HG02623 (cell line): ENCODE results near the gene FBXO44.
"Not testable (repeated sequence)": the region's sequence is repeated elsewhere in the genome, so short reads cannot be mapped to it uniquely, and the experiment has no call there.

ENCODE experiments used
- ATAC-seq: cut with Tn5 transposase; IDR thresholded peaks from one replicate; pipeline ENCODE4 v1.9.1; 2021; ENCODE audit warnings: moderate library complexity; ENCODE audit not compliant: unreplicated experiment

FBXO44 gene

GRCh38 chr1:11639372-11639771 is 15.3 kb upstream of the FBXO44 start:
- no peak for ATAC-seq

DNA sequence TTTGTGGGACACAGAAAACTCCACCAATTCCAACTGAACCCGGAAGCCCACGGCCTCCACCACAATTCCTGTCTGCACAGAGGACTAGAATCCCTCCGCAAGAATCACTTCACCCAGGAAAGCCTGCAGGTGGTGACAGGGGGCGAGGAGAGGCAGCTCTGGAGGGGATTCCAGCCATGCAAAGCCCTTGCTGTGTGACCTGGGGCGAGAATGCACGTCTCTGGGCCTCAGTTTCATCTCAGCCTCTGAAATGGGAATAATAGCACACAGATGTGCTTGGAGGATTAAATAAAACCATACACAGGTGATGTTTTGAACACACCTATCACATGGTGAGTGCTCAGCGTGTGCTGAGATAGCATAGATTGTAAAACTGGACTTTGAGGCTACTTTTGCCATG is 14.6 kb upstream of the FBXO44 start:
- no peak for ATAC-seq

DNA sequence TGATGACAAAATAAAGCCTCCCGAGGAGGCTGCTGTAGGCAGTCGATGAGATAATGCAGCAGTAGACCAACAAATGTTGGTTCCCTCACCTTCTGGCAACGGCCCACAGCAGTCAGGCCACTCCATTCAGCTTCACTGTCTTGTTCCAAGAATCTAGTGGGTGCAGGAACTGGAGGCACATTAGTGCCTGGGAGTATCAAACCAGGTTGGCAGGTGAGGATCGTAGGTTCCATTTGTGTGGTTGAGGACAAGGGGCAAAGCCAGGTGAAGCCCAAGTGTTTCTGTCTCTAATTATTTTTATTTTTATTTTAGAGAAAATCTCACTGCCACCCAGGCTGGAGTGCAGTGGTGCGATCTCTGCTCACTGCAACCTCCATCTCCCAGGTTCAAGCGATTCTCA is 13.7 kb upstream of the FBXO44 start:
- no peak for ATAC-seq

DNA sequence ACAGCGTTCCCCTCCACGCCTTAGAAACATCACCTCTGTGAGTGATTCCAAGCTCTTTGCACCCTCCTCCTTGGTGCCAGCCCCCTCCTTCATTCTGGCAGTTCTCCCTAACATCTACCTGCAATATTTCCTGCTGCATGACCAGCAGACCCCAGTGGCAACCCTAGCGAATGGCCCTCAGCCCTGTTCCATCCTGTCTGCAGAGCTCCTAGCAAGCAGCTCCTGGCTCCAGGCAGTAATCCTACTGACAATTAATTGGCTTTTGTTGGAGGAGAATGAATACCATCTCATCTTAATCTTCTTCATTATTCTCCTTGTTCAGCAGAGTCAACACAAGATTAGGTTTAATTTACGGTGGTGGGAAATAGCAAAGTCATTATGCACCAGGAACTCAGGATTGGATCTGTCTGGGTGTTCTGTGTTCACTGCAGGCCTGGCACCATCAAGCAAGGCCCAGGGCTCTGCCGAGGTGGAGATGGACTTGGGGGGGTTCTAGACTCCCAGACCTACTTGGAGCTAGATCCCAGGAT is 12.8 kb upstream of the FBXO44 start:
- ATAC-seq: no peak

DNA sequence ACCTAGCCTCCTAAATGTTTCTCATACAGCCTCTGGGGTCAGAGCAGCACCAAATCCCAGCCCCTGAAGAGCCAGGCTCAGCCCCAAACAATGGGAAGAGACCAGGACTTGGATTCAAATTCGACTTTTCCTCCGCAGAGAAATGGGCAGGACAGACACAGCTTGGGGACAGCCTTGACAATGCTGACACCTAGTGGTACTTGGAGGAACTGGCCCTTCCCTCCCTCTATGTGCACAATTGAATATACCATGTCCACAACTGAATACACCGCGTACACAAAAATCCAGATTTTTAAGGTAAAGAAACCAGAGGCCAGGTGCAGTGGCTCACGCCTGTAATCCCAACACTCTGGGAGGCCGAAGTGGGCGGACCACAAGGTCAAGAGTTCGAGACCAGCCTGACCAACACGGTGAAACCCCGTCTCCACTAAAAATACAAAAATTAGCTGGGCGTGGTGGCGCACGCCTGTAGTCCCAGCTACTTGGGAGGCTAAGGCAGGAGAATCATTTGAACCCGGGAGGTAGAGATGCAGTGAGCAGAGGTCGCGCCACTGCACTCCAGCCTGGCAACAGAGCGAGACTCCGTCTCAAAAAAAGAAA is 12.2 kb upstream of the FBXO44 start:
- ATAC-seq: not testable (repeated sequence)

GRCh38 chr1:11643782-11644181 is 10.9 kb upstream of the FBXO44 start:
- no peak for ATAC-seq

- no peak for ATAC-seq
Measured at GRCh38 chr1:11645270-11645669, 9.4 kb upstream of the FBXO44 start.

DNA sequence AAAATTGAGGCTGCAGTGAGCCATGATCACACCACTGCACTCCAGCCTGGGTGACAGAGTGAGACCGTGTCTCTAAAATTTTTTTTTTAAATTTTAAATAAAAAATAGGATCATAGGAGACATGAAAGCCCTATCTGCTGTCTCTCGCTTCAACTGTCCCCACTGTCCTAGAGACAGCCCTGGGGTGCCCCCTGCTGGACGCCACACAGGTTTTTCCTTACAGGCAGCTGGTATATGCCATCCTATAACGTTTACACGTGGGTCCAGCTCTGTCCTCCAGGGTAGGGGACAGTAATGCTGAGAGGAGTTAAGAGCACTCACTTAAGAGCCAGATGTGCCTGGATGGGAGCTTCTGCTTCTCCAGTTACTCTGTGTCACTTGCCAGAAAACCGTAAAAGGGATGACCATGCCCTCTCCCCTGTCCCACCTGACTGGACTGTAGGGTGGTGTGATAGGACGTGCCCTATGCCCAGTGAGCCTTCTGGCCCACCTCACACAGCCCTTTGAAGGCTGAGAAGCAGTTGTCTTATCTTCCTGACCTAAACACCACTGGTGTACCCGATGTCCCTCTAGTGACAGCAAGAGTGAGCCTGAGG is 8.9 kb upstream of the FBXO44 start:
- no peak for ATAC-seq

GRCh38 chr1:11646317-11646716 is 8.4 kb upstream of the FBXO44 start:
- ATAC-seq: no peak

DNA sequence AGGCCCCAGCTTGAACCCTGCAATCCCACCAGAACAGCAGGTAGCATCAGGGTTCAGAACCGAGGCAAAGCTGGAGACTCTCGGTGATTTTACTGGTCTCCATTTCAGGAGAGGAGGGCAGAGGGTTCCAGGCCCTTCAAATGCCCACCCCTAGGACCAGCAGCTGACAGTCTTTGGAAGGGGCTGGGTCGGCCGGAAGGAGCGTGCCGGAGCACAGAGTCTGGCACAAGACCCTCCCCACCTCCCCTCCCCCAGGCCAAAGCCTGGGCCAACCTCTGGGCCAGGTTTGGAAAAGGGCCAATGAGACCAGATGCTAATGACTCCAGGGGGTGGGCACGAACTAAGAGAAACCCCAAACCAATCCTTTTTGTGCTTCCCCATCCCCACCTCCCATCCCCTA is 7.3 kb upstream of the FBXO44 start:
- ATAC-seq: no peak

DNA sequence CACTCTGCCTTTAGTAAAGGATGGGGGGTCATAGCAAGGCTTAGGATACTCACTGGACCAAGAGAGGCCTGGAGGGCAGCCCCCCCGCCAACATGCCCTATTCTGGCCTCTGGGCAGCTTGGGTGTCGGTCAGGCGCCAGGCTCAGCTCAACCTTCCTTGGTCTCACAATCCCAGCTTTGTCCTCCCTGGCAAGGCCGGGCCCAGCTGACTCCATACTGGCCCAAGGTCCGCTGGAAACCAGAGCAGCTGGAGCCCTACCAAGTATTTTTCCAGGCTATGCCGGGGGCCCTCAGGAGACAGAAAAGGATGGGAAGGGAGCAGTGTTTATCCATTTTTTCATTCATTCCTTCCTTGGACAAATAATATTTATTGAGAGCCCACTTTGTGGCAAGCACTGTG is 6.6 kb upstream of the FBXO44 start:
- ATAC-seq: no peak

- ATAC-seq: no peak
Measured at GRCh38 chr1:11648732-11649158, 5.9 kb upstream of the FBXO44 start.

DNA sequence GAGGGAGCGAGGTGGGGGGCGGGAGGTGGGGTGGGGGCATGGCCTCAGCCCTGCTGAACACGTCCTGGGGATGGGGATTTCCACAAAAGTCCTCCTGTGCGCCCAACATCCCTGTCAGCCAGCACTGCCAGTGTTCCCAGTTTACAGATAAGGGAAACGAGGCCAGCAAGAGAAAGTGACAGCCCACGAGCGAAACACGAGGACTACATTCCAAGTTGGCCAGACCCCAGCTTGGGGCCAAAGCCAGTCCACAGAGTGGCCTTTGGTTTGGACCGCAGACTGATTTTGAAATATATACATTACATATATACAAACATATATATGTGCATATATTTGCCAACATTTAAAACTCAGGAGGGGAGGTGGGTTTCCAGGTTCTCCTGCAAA is 5.4 kb upstream of the FBXO44 start:
- ATAC-seq: no peak

DNA sequence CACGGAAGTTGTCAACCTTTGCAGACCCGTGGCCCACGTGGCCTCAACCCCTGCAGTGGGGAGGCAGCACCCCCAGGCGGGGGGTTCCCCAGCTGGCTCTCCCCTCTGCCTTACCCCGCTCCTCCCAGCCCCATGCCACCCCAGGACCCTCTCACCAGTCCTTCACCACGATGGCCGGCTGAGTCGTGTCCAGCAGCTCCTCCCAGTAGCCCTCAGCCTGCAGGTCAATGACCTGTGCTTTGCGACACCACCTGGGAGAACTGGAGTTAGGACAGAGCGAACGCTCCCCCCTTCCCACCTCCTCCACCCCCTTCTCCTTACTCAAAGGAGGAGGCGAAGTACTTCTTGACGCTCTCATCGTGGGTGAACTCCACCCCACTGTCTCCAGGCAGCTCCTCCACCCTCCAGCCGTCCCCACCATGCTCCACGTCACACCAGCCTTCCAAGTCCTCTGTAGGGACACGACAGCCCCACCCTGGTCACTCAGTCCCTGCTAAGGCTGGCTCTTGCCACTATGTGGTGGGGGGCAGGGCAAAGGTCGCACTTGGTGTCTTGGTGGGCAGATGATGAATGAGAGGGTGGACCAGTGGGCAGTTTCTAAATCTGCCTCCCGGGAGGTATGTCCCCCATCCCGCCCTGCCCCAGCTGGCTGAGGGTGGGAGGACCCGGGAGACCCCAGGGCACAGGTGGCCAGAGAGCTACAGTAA is 4.9 kb upstream of the FBXO44 start:
- no peak for ATAC-seq

DNA sequence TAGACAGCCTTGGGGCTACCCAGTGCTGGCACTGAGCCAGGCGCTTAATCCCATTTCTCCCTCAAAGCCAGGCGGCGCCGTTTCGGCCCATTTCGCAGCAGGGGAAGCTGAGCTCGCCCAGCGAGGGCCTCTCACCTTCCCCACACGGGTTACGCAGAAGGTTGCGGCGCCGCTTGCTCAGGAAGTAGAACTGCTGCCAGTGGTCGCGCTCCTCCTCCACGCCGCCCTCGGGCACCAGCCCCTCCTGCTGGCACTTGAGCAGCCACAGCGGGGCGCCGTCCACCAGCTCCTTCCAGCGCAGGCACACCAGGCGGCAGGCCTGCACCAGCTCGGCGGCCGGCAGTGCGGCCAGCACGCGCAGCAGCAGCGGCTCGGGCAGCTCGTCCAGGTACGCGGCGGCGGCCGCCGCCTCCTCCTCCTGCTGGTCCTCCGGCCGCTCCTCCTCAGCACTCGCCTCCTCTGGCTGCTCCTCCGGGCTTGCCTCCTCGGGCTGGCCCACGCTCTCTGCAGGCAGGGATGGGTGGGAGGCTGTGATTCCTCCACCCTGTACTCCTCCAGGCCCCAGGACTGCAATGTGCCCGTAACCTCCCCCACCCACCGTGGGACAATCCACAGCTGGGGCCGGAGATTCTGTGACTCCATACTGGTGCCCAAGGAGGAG is 4.2 kb upstream of the FBXO44 start:
- no peak for ATAC-seq

GRCh38 chr1:11651017-11651416 is 3.7 kb upstream of the FBXO44 start:
- no peak for ATAC-seq

- no peak for ATAC-seq
Measured at GRCh38 chr1:11652203-11652780, 2.4 kb upstream of the FBXO44 start.

DNA sequence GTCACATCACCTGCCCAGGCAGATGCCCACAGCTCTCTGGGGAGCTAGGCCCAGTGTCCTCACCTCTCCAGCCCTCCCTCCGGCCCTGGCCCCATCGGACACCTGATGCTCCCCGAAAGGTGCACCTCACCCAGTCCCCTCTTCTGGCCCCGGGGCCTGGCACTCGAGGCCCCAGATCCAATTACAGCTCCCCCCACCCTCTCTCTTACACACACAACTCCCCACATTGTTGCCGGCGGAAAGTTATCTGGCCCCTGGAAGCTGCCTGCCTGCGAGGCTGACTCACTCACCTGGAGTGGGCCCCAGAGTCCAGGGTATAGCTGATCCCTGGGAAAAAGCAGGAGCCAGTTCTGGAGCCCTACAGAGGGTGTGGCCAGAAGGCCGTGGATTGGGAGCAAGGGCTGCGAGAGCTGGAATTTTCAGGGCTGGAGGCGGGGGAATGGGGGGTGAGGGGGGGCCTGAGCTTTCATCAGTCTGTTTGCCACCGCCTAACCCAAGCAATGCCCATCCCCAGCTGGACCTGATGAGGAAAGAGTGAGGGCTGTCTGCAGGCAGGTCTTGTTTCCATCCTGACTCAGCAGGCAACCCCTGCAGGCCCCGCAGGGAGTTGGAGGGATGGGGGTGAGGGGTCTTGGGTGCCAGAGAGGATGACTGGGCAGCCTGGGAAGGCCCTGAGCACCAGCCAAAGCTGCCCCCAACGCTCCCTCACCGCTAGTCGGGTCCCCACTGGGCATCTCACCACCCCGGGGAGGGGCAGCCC is 1.4 kb upstream of the FBXO44 start:
- no peak for ATAC-seq

GRCh38 chr1:11653861-11654136 is 878 bp upstream of the FBXO44 start:
- ATAC-seq: no peak

DNA sequence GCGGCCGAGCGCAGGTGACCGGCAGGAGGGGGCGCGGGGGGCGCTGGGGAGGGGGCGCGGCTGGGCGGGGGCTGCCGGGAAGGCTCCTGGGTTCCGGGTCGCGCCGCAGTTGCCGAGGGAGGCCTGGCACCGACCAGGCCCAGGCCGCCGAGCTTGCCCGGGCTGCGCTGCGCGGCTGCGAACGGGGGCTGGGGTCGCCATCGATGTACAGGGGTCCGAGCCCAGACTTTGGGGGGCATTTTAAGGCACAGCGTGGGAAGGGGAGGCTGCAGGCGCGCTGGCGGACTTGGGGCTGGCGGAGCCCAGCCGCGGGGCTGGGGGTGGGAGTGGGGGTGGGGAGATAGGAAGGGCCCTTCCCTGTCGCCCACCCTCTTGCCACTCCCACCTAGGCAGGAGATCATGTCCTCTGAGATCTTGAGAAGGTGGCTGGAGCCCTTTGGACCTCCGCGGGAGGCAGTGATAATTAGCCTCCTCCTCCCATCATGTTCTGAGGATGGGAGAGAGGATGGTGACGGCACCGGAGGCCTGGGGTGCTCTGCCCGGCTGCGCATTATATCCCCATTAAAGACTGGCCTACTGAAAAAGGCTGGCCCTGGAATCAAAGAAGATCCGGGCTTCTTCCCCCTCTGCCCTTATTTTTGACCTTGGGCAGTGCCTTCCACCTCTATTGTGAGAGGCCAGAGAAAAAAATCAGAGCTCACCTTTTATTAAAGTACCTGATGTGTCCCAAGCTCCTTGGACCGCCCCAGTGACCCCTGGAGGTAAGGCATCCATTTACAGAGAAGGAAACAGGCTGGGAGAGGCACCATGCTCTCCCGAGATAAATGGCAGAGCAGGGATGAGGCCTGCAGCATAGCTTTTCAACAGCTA is 497 bp downstream of the FBXO44 start:
- no peak for ATAC-seq
